ENCODE measurements around the gene MADD.

- TF ChIP-seq EZH2phosphoT487 (IDR thresholded peaks at IDR 0.05; ENCODE audit: insufficient read depth, low read depth): no peak
- TF ChIP-seq EZH2 (IDR thresholded peaks at IDR 0.05; ENCODE audit: insufficient read depth, poor library complexity, severe bottlenecking): no peak
Observed at GRCh38 chr11:47353978-47354774, 84.2 kb downstream of the MADD start.
